ENCODE data around the gene MTUS2. TPM values are rescaled to one million over a fixed set of nuclear protein-coding genes. Genes with fewer than 3 reads are reported as not detected.

The MTUS2 gene
- total and polyA plus RNA-seq, 2 experiments from 2014 or later = 0.27 to 0.38 TPM

DNA sequence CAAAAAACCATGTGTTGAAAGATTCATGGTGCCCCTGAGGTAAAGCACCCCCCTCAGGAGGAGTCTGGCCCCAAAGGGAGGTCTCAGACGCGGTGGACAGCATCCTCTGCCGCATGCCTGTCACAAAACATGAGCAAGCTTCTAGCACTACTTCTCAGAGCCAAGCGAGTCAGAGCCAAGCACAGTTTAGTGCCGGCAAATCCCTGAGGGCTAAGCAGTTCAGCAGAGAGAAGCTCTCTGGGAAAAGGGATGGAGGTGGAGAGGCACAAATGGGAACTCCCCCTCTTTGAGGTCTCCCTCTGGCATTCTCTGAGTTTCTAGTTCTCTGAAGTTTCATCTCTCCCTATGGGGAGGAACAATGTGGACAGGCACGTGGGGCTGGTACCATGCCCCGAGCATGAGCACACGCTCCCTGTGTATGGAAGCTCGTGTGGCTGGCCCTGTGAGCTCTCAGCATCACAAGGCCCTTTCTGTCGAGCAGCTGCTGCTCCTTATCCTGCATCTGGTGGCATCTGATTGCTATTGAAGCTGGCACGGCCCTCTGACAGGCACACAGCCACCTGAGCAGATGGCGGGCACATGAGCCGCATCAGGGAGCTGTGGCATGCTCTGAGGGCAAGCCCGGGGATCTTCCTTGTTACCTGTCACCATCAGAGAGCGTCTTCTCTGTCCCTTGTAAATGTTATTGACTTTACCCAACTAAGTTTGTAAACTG is 450.3 kb downstream of the MTUS2 start (continued):
- TF ChIP-seq, protein P1, sequence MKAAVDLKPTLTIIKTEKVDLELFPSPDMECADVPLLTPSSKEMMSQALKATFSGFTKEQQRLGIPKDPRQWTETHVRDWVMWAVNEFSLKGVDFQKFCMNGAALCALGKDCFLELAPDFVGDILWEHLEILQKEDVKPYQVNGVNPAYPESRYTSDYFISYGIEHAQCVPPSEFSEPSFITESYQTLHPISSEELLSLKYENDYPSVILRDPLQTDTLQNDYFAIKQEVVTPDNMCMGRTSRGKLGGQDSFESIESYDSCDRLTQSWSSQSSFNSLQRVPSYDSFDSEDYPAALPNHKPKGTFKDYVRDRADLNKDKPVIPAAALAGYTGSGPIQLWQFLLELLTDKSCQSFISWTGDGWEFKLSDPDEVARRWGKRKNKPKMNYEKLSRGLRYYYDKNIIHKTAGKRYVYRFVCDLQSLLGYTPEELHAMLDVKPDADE (IDR thresholded peaks at IDR 0.05) = no peak
- TF ChIP-seq ZNF331 (CRISPR knock-in tag; IDR thresholded peaks at IDR 0.05; ENCODE audit: low read depth) (no peak), EZH2phosphoT487 (IDR thresholded peaks at IDR 0.05; ENCODE audit: unreplicated experiment) (no peak), CREB1 (CRISPR knock-in tag; IDR thresholded peaks at IDR 0.05; ENCODE audit: low read depth) (no peak), STAT1 (IDR thresholded peaks at IDR 0.05; ENCODE audit: unreplicated experiment) (no peak), EZH2 (IDR thresholded peaks at IDR 0.05; ENCODE audit: low read depth, unreplicated experiment) (no peak), ZNF114 (CRISPR knock-in tag; IDR thresholded peaks at IDR 0.05) (no peak), JUNB (IDR thresholded peaks at IDR 0.05; ENCODE audit: unreplicated experiment) (no peak), NANOG (IDR thresholded peaks at IDR 0.05; ENCODE audit: borderline replicate concordance) (no peak)
- TF ChIP-seq, protein P2, sequence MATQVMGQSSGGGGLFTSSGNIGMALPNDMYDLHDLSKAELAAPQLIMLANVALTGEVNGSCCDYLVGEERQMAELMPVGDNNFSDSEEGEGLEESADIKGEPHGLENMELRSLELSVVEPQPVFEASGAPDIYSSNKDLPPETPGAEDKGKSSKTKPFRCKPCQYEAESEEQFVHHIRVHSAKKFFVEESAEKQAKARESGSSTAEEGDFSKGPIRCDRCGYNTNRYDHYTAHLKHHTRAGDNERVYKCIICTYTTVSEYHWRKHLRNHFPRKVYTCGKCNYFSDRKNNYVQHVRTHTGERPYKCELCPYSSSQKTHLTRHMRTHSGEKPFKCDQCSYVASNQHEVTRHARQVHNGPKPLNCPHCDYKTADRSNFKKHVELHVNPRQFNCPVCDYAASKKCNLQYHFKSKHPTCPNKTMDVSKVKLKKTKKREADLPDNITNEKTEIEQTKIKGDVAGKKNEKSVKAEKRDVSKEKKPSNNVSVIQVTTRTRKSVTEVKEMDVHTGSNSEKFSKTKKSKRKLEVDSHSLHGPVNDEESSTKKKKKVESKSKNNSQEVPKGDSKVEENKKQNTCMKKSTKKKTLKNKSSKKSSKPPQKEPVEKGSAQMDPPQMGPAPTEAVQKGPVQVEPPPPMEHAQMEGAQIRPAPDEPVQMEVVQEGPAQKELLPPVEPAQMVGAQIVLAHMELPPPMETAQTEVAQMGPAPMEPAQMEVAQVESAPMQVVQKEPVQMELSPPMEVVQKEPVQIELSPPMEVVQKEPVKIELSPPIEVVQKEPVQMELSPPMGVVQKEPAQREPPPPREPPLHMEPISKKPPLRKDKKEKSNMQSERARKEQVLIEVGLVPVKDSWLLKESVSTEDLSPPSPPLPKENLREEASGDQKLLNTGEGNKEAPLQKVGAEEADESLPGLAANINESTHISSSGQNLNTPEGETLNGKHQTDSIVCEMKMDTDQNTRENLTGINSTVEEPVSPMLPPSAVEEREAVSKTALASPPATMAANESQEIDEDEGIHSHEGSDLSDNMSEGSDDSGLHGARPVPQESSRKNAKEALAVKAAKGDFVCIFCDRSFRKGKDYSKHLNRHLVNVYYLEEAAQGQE (IDR thresholded peaks at IDR 0.05; ENCODE audit: unreplicated experiment) = no peak
- TF ChIP-seq, protein P3, sequence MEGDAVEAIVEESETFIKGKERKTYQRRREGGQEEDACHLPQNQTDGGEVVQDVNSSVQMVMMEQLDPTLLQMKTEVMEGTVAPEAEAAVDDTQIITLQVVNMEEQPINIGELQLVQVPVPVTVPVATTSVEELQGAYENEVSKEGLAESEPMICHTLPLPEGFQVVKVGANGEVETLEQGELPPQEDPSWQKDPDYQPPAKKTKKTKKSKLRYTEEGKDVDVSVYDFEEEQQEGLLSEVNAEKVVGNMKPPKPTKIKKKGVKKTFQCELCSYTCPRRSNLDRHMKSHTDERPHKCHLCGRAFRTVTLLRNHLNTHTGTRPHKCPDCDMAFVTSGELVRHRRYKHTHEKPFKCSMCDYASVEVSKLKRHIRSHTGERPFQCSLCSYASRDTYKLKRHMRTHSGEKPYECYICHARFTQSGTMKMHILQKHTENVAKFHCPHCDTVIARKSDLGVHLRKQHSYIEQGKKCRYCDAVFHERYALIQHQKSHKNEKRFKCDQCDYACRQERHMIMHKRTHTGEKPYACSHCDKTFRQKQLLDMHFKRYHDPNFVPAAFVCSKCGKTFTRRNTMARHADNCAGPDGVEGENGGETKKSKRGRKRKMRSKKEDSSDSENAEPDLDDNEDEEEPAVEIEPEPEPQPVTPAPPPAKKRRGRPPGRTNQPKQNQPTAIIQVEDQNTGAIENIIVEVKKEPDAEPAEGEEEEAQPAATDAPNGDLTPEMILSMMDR (conservative IDR thresholded peaks at IDR 0.05; ENCODE audit: low read depth in 2 of 2) = no peak

DNA sequence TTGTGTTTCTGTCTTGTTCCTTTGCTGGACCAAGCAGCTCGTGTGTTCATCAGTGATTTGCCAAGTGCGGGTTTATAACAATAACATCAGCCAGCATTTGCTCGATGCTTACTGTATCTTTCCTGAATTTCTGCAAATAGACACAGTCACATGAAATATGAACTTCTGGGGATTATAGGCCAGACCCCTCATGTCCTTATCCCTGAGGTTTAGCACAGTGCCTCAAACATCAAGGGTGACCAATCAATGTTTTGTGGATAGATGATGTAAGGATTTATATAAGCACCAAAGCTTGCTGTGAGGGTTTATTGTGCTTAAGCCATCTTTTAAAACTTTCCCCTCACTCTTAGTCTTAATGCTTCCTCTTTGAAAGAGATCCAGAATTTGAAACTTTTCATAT is 451.5 kb downstream of the MTUS2 start:
- Mint-ChIP-seq H3K9me3 (no peaks in the 10 kb centered on the region; the same call in 2 of the 3 replicates), H3K36me3 (ENCODE audit: low read depth) (no peaks in the 10 kb centered on the region), H3K27me3 (ENCODE audit: insufficient read depth, low read depth, poor library complexity) (peaks cover 3% of the 10 kb centered on the region), H3K4me1 (peaks cover 4% of the 10 kb centered on the region; the same call in 2 of the 3 replicates), H3K4me3 (no peak overlapping the region), H3K27ac (no peak overlapping the region)
- Histone ChIP-seq H2AFZ (no peak overlapping the region), H3K27ac (ENCODE audit: low read depth) (no peak overlapping the region), H3K79me2 (replicated peaks; ENCODE audit: insufficient read depth) (no peaks in the 10 kb centered on the region), H3K4me2 (no peak overlapping the region), H4K20me1 (replicated peaks; ENCODE audit: insufficient read depth) (no peaks in the 10 kb centered on the region), H3K27me3 (ENCODE audit: insufficient read depth) (no peaks in the 10 kb centered on the region), H3K36me3 (ENCODE audit: insufficient read depth) (no peaks in the 10 kb centered on the region), H3K4me3 (no peak overlapping the region), H3F3A (replicated peaks; ENCODE audit: low read depth) (no peaks in the 10 kb centered on the region), H3K9me2 (ENCODE audit: insufficient read depth) (0 out of 2 replicates have a peak, but pooled peaks cover 3% of the 10 kb centered on the region), H3K4me1 (ENCODE audit: insufficient read depth) (no peaks in the 10 kb centered on the region)
- ATAC-seq (no peak), DNase-seq (ENCODE audit: low spot score) (no peak)
- TF ChIP-seq, protein P3 (conservative IDR thresholded peaks at IDR 0.05; ENCODE audit: low read depth in 2 of 2) = no peak
- TF ChIP-seq EZH2phosphoT487 (IDR thresholded peaks at IDR 0.05; ENCODE audit: unreplicated experiment) (no peak), NANOG (IDR thresholded peaks at IDR 0.05; ENCODE audit: borderline replicate concordance) (no peak), EZH2 (IDR thresholded peaks at IDR 0.05; ENCODE audit: low read depth, unreplicated experiment) (no peak), POLR2AphosphoS5 (IDR thresholded peaks at IDR 0.05; ENCODE audit: low read depth) (no peak), JUNB (IDR thresholded peaks at IDR 0.05; ENCODE audit: unreplicated experiment) (no peak), ZNF331 (CRISPR knock-in tag; IDR thresholded peaks at IDR 0.05; ENCODE audit: low read depth) (no peak)
- TF ChIP-seq, protein P1 (IDR thresholded peaks at IDR 0.05) = no peak
